ENCODE data around the gene UBASH3B. TPM values are rescaled to one million over a fixed set of nuclear protein-coding genes. Genes with fewer than 3 reads are reported as not detected.
"Not testable (repeated sequence)": the region's sequence is repeated elsewhere in the genome, so short reads cannot be mapped to it uniquely, and the experiment has no call there.

The UBASH3B gene
- total RNA-seq, 1 experiment from 2014 or later: 46.8 TPM

- DNase-seq (ENCODE audit: low spot score): no peak
These were observed 188.0 kb downstream of the UBASH3B start for GRCh38 chr11:122843281-122844141.

GRCh38 chr11:122847466-122847865, 191.9 kb downstream of the UBASH3B start:
- DNase-seq (ENCODE audit: low spot score): no peak

- no peak for DNase-seq (ENCODE audit: low spot score)
These were observed 192.7 kb downstream of the UBASH3B start for GRCh38 chr11:122848186-122848585.

GRCh38 chr11:122850076-122850631, 194.6 kb downstream of the UBASH3B start:
- no peak for DNase-seq (ENCODE audit: low spot score)

GRCh38 chr11:122851366-122851966, 195.9 kb downstream of the UBASH3B start:
- DNase-seq (ENCODE audit: low spot score): no peak

GRCh38 chr11:122852074-122852795, 196.7 kb downstream of the UBASH3B start:
- no peak for DNase-seq (ENCODE audit: low spot score)

GRCh38 chr11:122852796-122853160, 197.3 kb downstream of the UBASH3B start:
- DNase-seq (ENCODE audit: low spot score): no peak

- no peak for DNase-seq (ENCODE audit: low spot score)
These were observed 197.7 kb downstream of the UBASH3B start for GRCh38 chr11:122853261-122853660.

GRCh38 chr11:122853971-122854446, 198.5 kb downstream of the UBASH3B start:
- peak; percentile 89 for DNase-seq (ENCODE audit: low spot score)

- DNase-seq (ENCODE audit: low spot score): peak; percentile 51
These were observed 206.1 kb downstream of the UBASH3B start for GRCh38 chr11:122861631-122862030.

GRCh38 chr11:122862091-122862490, 206.6 kb downstream of the UBASH3B start:
- DNase-seq (ENCODE audit: low spot score): no peak

GRCh38 chr11:122863154-122863553, 207.6 kb downstream of the UBASH3B start:
- DNase-seq (ENCODE audit: low spot score): not testable (repeated sequence)

GRCh38 chr11:122863704-122864326, 208.3 kb downstream of the UBASH3B start:
- peak; percentile 57 for DNase-seq (ENCODE audit: low spot score)

Small RNAs within 50 kb of the gene (small RNA-seq; reads per million reads assigned to genes)
- not detected for gene RF01210

Other genes starting within 250 kb of the UBASH3B start
- gene CRTAM, start 182.8 kb downstream of the UBASH3B start, total RNA-seq (2014; rRNA removed; shearing (Covaris generic)): not detected in 2 replicates
- 0.26 and 0.28 TPM in 2 replicates for gene JHY, start 227.0 kb downstream of the UBASH3B start, total RNA-seq (2014; rRNA removed; shearing (Covaris generic))